ENCODE measurements around the gene TRIM72. TPM values are rescaled to one million over a fixed set of nuclear protein-coding genes. Genes with fewer than 3 reads are reported as not detected.
"Not testable (repeated sequence)": the region's sequence is repeated elsewhere in the genome, so short reads cannot be mapped to it uniquely, and the experiment has no call there.

Gene TRIM72
- total and polyA plus RNA-seq, 2 of the 8 experiments (the other 6 are each of a cell fraction or from before 2014, with no cell fraction given), result 0.57 to 2.1 TPM

- 88% methylated on average over 7 of the region's 8 CpGs; no CpG with 5 or more reads in 1 of the 2 experiments for WGBS, 2 experiments (ENCODE audit: extremely low coverage in 1 of 2, insufficient coverage in 1 of 2, insufficient read length in 1 of 2, insufficient replicate concordance in 2 of 2, low coverage in 1 of 2, low lambda C conversion rate in 2 of 2, missing lambda C conversion rate in 1 of 2)
- peaks cover 4 to 13% of the 10 kb centered on the region in 2 experiments for H4K20me1 ChIP-seq (replicated peaks in 1 of 2; ENCODE audit: control insufficient read depth in 1 of 2, insufficient read depth in 2 of 2, low read length in 2 of 2)
- H3K4me2 ChIP-seq (ENCODE audit: insufficient read depth in 1 of 2, low read depth in 2 of 2, low read length in 2 of 2); H3K79me1 ChIP-seq (ENCODE audit: low read depth, low read length); H3K4me3 ChIP-seq (ENCODE audit: extremely low read depth in 1 of 4, insufficient read depth in 2 of 4, low read depth in 3 of 4, low read length in 4 of 4); FAIRE-seq; H2AK5ac ChIP-seq (ENCODE audit: low read depth, low read length); H2BK120ac ChIP-seq (replicated peaks; ENCODE audit: low read depth, low read length); H3K9me3 ChIP-seq (ENCODE audit: insufficient read depth in 2 of 2, low read depth in 1 of 2, low read length in 1 of 2); H3K27me3 ChIP-seq (replicated peaks in 1 of 4; ENCODE audit: control insufficient read depth in 3 of 4, extremely low read depth in 1 of 4, insufficient read depth in 3 of 4, low read length in 3 of 4); H4K5ac ChIP-seq (ENCODE audit: insufficient read length, low read depth, low read length); H2AFZ ChIP-seq (ENCODE audit: low read length); H2BK12ac ChIP-seq (ENCODE audit: low read depth, low read length); H2BK15ac ChIP-seq (ENCODE audit: low read length); H3K9ac ChIP-seq (replicated peaks in 1 of 4; ENCODE audit: extremely low read depth in 1 of 4, low read depth in 3 of 4, low read length in 3 of 4); H3K18ac ChIP-seq (ENCODE audit: extremely low read depth, low read length); H2BK5ac ChIP-seq (ENCODE audit: low read depth, low read length); H3K27ac ChIP-seq (ENCODE audit: low read depth, low read length); H3K4ac ChIP-seq (replicated peaks; ENCODE audit: insufficient read length, low read depth, low read length); H3K23ac ChIP-seq (ENCODE audit: insufficient read length); H3K56ac ChIP-seq (replicated peaks; ENCODE audit: insufficient read length, low read depth, low read length); H3K4me1 ChIP-seq (replicated peaks in 1 of 4; ENCODE audit: control insufficient read depth in 3 of 4, insufficient read depth in 4 of 4, low read length in 3 of 4); H2BK20ac ChIP-seq (ENCODE audit: low read length); H3K79me2 ChIP-seq (ENCODE audit: control insufficient read depth in 1 of 2, insufficient read depth in 2 of 2, low read length in 2 of 2); H4K8ac ChIP-seq (ENCODE audit: extremely low read depth, insufficient read depth, low read length); DNase-seq (ENCODE audit: low read depth in 1 of 2, low spot score in 2 of 2); H4K91ac ChIP-seq (replicated peaks; ENCODE audit: insufficient read length, low read length); H3K14ac ChIP-seq (ENCODE audit: insufficient read length): not testable (repeated sequence)
- peaks cover 0 to 15% (median 14%) of the 10 kb centered on the region in 4 experiments; a peak in 7 of 8 replicates for H3K36me3 ChIP-seq (ENCODE audit: control insufficient read depth in 2 of 4, insufficient read depth in 4 of 4, low read length in 3 of 4)
- H3K23me2 ChIP-seq (ENCODE audit: low read depth, low read length), result peaks cover 15% of the 10 kb centered on the region; the same call in 1 of the 2 replicates
- POLR2A ChIA-PET (ENCODE audit: partially characterized antibody), result interaction anchor here (1.3 to 24.0 kb wide), 8 partner anchors 3 to 251 kb away, joined by 4 to 430 read pairs (median 148); partner anchors contain the start of genes FUS, ORAI3, PYCARD and PYDC1
- CTCF ChIA-PET (ENCODE audit: partially characterized antibody), result interaction anchor here (1.0 to 1.3 kb wide), 4 partner anchors 14 to 261 kb away, joined by 3 to 4 read pairs (median 3); partner anchors contain the start of gene ZNF843
Observed at GRCh38 chr16:31200111-31200510, 13.8 kb upstream of the TRIM72 start.

All from H1 (cell line).